GM18907 (cell line): ENCODE results near the gene PRKCI.
"Not testable (repeated sequence)": the region's sequence is repeated elsewhere in the genome, so short reads cannot be mapped to it uniquely, and the experiment has no call there.

ENCODE experiments used
- ATAC-seq: cut with Tn5 transposase; IDR thresholded peaks from one replicate; pipeline ENCODE4 v1.9.1; 2021; ENCODE audit warnings: mild to moderate bottlenecking, moderate library complexity; ENCODE audit not compliant: unreplicated experiment

The PRKCI gene

DNA sequence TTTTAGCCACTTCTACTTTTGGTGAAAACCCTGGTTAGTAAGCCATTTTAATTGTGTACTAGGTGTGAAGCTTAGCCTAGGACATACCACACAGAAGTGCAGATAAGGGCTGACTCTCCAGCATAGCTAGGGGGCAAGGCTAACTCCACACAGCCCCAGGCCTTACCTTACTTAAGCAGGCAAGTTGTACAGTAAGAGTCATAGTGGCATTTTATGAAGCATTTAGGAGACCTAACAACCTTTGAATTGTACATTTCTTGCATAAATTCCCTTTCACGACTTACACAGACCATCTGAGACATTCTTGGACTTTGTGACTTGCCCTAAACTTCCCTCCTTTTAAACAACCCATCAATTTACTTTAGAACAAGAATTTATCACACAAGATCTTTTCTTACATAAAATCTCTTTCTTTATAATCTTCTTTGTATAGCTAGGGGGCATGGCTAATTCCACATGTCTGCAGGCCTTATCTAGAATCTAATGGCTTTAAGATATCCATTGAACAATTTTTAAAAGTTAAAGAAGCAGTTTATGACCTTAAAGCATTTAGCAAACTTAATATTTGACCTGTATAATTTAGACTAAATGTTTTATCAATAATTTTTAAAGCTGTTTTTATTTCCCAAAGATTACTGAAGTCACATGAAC, 116.6 kb downstream of the PRKCI start:
- ATAC-seq = no peak

DNA sequence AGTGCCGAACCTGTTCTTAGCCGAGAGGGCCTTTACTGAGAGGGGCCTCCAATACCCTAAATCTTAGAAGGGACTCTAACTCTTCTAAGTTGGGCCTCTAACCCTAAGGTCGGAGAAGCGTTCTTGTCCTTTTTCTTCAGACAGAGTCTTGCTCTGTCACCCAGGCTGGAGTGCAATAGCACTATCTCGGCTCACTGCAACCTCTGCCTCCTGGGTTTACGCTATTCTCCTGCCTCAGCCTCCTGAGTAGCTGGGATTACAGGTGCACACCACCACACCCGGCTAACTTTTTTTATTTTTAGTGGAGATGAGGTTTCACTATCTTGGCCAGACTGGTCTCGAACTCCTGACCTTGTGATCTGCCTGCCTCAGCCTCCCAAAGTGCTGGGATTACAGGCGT, 120.0 kb downstream of the PRKCI start:
- ATAC-seq = not testable (repeated sequence)

GRCh38 chr3:170343859-170344258, 121.6 kb downstream of the PRKCI start:
- not testable (repeated sequence) for ATAC-seq

GRCh38 chr3:170344971-170345370, 122.7 kb downstream of the PRKCI start:
- no peak for ATAC-seq

- peak; percentile 57 for ATAC-seq
Observed at GRCh38 chr3:170346481-170347392, 124.5 kb downstream of the PRKCI start.

- peak; percentile 50 for ATAC-seq
Observed at GRCh38 chr3:170350515-170351413, 128.5 kb downstream of the PRKCI start.

DNA sequence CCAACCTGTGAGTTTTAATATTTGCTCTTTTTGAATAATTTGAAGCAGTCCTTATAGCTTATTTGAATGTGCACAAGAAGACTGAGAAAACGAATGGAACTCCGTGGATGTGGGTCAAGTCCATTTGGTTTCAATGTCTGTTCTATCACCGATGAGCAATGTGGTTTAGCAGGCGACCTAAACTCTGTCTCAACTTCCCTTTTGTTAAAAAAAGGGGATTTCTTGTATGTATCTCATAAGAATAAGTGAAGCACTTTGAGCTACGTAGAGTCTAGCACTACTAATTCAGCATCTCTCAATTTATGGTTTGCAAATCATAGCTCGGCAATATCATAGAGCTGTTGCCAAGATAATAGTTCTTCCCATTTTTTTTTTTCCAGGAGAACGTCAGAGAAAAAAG, 130.7 kb downstream of the PRKCI start:
- ATAC-seq = no peak

DNA sequence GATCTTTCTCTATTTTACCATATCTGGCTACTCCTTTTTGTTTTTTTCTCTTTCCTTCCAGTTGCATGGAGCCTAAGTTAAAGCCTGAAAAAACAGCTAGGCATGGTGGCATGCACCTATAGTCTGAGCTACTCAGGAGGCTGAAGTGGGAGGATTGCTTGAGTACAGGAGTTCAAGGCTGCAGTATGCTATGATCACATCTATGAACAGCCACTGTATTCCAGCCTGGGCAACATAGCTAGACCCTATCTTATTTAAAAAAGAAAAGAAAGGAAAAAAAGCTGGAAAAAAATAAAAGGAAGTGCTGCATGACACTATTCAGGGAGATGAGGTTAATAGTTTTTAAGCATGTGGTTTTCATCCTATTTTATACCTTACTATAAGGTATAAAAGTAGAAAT, 131.3 kb downstream of the PRKCI start:
- ATAC-seq = no peak

GRCh38 chr3:170354760-170355159, 132.5 kb downstream of the PRKCI start:
- no peak for ATAC-seq
